ENCODE data around the gene RPS2. TPM values are rescaled to one million over a fixed set of nuclear protein-coding genes. Genes with fewer than 3 reads are reported as not detected.

The RPS2 gene
- total and polyA plus RNA-seq, 2 donors (not counting 1 experiment from before 2014, with no cell fraction given), result 3,261 to 6,138 TPM

- H3K4me2 ChIP-seq (replicated peaks; ENCODE audit: low read depth, low read length, poor library complexity, severe bottlenecking), result no peak overlapping the region
- H4K20me1 ChIP-seq (ENCODE audit: control insufficient read depth, insufficient read depth, low read length, poor library complexity, severe bottlenecking), result peaks cover 23% of the 10 kb centered on the region
- no peak overlapping the region for H3K9ac ChIP-seq (ENCODE audit: low read length)
- H3K36me3 ChIP-seq (replicated peaks in 1 of 2; ENCODE audit: control extremely low read depth in 1 of 2, control insufficient read depth in 1 of 2, extremely low read depth in 1 of 2, insufficient read depth in 2 of 2, low read length in 1 of 2), result peaks cover 0 to 39% of the 10 kb centered on the region in 2 experiments
- H3K27ac Mint-ChIP-seq, result no peak overlapping the region
- peaks cover 9% of the 10 kb centered on the region for H3K4me1 Mint-ChIP-seq
- ChIA-PET CTCF (interaction anchor here (1.4 kb wide), 1 partner anchor 143 kb away, joined by 3 read pairs; no protein-coding TSS in a partner anchor), POLR2A (no interaction called here)
- no peak for TF ChIP-seq CTCF (IDR thresholded peaks at IDR 0.05)
- no peak for TF ChIP-seq EZH2 (IDR thresholded peaks at IDR 0.05; ENCODE audit: borderline replicate concordance, insufficient read depth, low read depth, low read length, poor library complexity, severe bottlenecking)
- H3K9me3 Mint-ChIP-seq (ENCODE audit: insufficient read depth), result no peaks in the 10 kb centered on the region
- no peaks in the 10 kb centered on the region for H3K27me3 Mint-ChIP-seq
- no peak overlapping the region for H2AFZ ChIP-seq (ENCODE audit: insufficient read depth, low read depth, low read length, poor library complexity, severe bottlenecking)
- H3K4me3 ChIP-seq (ENCODE audit: control extremely low read depth in 1 of 5, extremely low read depth in 1 of 5, insufficient read depth in 1 of 5, low read depth in 2 of 5, low read length in 4 of 5), result no peak overlapping the region
- H3K27ac ChIP-seq (ENCODE audit: low read length in 2 of 2), result no peak overlapping the region
- peaks cover 0 to 5% (median 0%) of the 10 kb centered on the region in 3 donors for H3K9me3 ChIP-seq (ENCODE audit: control extremely low read depth in 1 of 3, control insufficient read depth in 2 of 3, insufficient read depth in 1 of 3, low read length in 2 of 3)
- ATAC-seq (ENCODE audit: low read depth) (no peak), DNase-seq (no peak)
- no peaks in the 10 kb centered on the region for H3K27me3 ChIP-seq (replicated peaks in 1 of 4; ENCODE audit: control extremely low read depth in 1 of 4, control insufficient read depth in 3 of 4, insufficient read depth in 4 of 4, low read length in 3 of 4)
- intact Hi-C loops (cut with micrococcal nuclease), result loop anchor here (10.0 kb wide), 1 partner anchor 53 kb away; the partner anchor contains the start of gene MSRB1
- 97% methylated on average over 24 of the region's 26 CpGs for WGBS (ENCODE audit: insufficient coverage)
- H3K4me1 ChIP-seq (ENCODE audit: control insufficient read depth in 2 of 2, insufficient read depth in 2 of 2, low read length in 2 of 2), result peaks cover 7 to 12% of the 10 kb centered on the region in 2 donors
- peaks cover 6% of the 10 kb centered on the region for H3K79me2 ChIP-seq (ENCODE audit: control insufficient read depth, insufficient read depth, low read length)
- no peak overlapping the region for H3K4me3 Mint-ChIP-seq
Measured at GRCh38 chr16:1997494-1998359, 33.1 kb upstream of the RPS2 start.

GRCh38 chr16:1993731-1994131 lies 29.1 kb upstream of the RPS2 start:
- Mint-ChIP-seq H3K27me3 (no peaks in the 10 kb centered on the region), H3K4me3 (peak overlapping the region; percentile 34), H3K27ac (peak overlapping the region; percentile 84), H3K4me1 (peaks cover 31% of the 10 kb centered on the region), H3K9me3 (ENCODE audit: insufficient read depth) (no peaks in the 10 kb centered on the region)
- Histone ChIP-seq H2AFZ (ENCODE audit: insufficient read depth, low read depth, low read length, poor library complexity, severe bottlenecking) (no peak overlapping the region), H3K4me3 (ENCODE audit: control extremely low read depth in 1 of 5, extremely low read depth in 1 of 5, insufficient read depth in 1 of 5, low read depth in 2 of 5, low read length in 4 of 5) (no peak overlapping the region), H3K27ac (ENCODE audit: low read length in 2 of 2) (peak overlapping the region; percentile 39 to 57), H4K20me1 (ENCODE audit: control insufficient read depth, insufficient read depth, low read length, poor library complexity, severe bottlenecking) (no peaks in the 10 kb centered on the region), H3K4me1 (ENCODE audit: control insufficient read depth in 2 of 2, insufficient read depth in 2 of 2, low read length in 2 of 2) (peaks cover 24 to 35% of the 10 kb centered on the region in 2 donors), H3K9me3 (ENCODE audit: control extremely low read depth in 1 of 3, control insufficient read depth in 2 of 3, insufficient read depth in 1 of 3, low read length in 2 of 3) (peaks cover 0 to 13% (median 0%) of the 10 kb centered on the region in 3 donors), H3K9ac (ENCODE audit: low read length) (no peak overlapping the region), H3K36me3 (replicated peaks in 1 of 2; ENCODE audit: control extremely low read depth in 1 of 2, control insufficient read depth in 1 of 2, extremely low read depth in 1 of 2, insufficient read depth in 2 of 2, low read length in 1 of 2) (peaks cover 0 to 9% of the 10 kb centered on the region in 2 experiments), H3K79me2 (ENCODE audit: control insufficient read depth, insufficient read depth, low read length) (no peaks in the 10 kb centered on the region), H3K4me2 (replicated peaks; ENCODE audit: low read depth, low read length, poor library complexity, severe bottlenecking) (no peak overlapping the region), H3K27me3 (replicated peaks in 1 of 4; ENCODE audit: control extremely low read depth in 1 of 4, control insufficient read depth in 3 of 4, insufficient read depth in 4 of 4, low read length in 3 of 4) (no peaks in the 10 kb centered on the region)
- DNase-seq (no peak), ATAC-seq (ENCODE audit: low read depth) (no peak)
- CTCF ChIA-PET, result interaction anchor here (0.5 to 5.5 kb wide), 5 partner anchors 10 to 161 kb away, joined by 3 to 32 read pairs (median 4); no protein-coding TSS in a partner anchor
- POLR2A ChIA-PET, result no interaction called here
- TF ChIP-seq CTCF (IDR thresholded peaks at IDR 0.05) (no peak), EZH2 (IDR thresholded peaks at IDR 0.05; ENCODE audit: borderline replicate concordance, insufficient read depth, low read depth, low read length, poor library complexity, severe bottlenecking) (no peak)
- intact Hi-C loops (cut with micrococcal nuclease), result loop anchor here (5.0 to 10.0 kb wide), 2 partner anchors 49 to 784 kb away; partner anchors contain the start of genes ELOB and MSRB1
- 73% methylated on average over 1 of the region's 2 CpGs for WGBS (ENCODE audit: insufficient coverage)
